Stimulated activated CD4-positive, alpha-beta T cell treated with anti-CD3 and anti-CD28 coated beads, TNF-alpha, amount 100 ng/mL, for 48 hours (primary cell): ENCODE results near the gene RPS4Y1.
"Not testable (repeated sequence)": the region's sequence is repeated elsewhere in the genome, so short reads cannot be mapped to it uniquely, and the experiment has no call there.

Experiments
- DNase-seq, 3 donors: peaks; one replicate each; pipeline ENCODE4 v3.0.0-alpha.2; 2020; ENCODE audit warnings: low read depth in 3 of 3

The RPS4Y1 gene

GRCh38 chrY:2841471-2841893, at the start of gene RPS4Y1:
Gene RPS4Y1, plus strand, starts transcription at chrY:2841602. Its CDS starts 23 bp downstream, at chrY:2841625.
- DNase-seq = peak in 2 of 3 donors; percentile 1 to 14

- DNase-seq = no peak
Observed at GRCh38 chrY:2796977-2797523, 44.4 kb upstream of the RPS4Y1 start.

- no peak for DNase-seq
Observed at GRCh38 chrY:2797991-2798390, 43.4 kb upstream of the RPS4Y1 start.

- no peak for DNase-seq
Observed at GRCh38 chrY:2800246-2800645, 41.2 kb upstream of the RPS4Y1 start.

- not testable (repeated sequence) for DNase-seq
Observed at GRCh38 chrY:2817146-2817896, 24.1 kb upstream of the RPS4Y1 start.

- DNase-seq = no peak
Observed at GRCh38 chrY:2824471-2824870, 16.9 kb upstream of the RPS4Y1 start.

GRCh38 chrY:2828497-2828896, 12.9 kb upstream of the RPS4Y1 start:
- DNase-seq = no peak

- DNase-seq = no peak
Observed at GRCh38 chrY:2835230-2835629, 6.2 kb upstream of the RPS4Y1 start.

GRCh38 chrY:2837078-2837477, 4.3 kb upstream of the RPS4Y1 start:
- no peak for DNase-seq

GRCh38 chrY:2837932-2838331, 3.5 kb upstream of the RPS4Y1 start:
- DNase-seq = no peak

- no peak for DNase-seq
Observed at GRCh38 chrY:2846791-2847190, 5.4 kb downstream of the RPS4Y1 start.

GRCh38 chrY:2848384-2848783, 7.0 kb downstream of the RPS4Y1 start:
- DNase-seq = no peak

- DNase-seq = no peak
Observed at GRCh38 chrY:2849368-2849767, 8.0 kb downstream of the RPS4Y1 start.

GRCh38 chrY:2854145-2854774, 12.9 kb downstream of the RPS4Y1 start:
- DNase-seq = no peak

GRCh38 chrY:2857068-2857467, 15.7 kb downstream of the RPS4Y1 start:
- no peak for DNase-seq

GRCh38 chrY:2857686-2858085, 16.3 kb downstream of the RPS4Y1 start:
- no peak for DNase-seq

- no peak for DNase-seq
Observed at GRCh38 chrY:2859782-2860181, 18.4 kb downstream of the RPS4Y1 start.

GRCh38 chrY:2860511-2860910, 19.1 kb downstream of the RPS4Y1 start:
- DNase-seq = no peak

GRCh38 chrY:2866581-2866980, 25.2 kb downstream of the RPS4Y1 start:
- DNase-seq = no peak

GRCh38 chrY:2867469-2867868, 26.1 kb downstream of the RPS4Y1 start:
- DNase-seq = no peak

GRCh38 chrY:2868035-2868607, 26.7 kb downstream of the RPS4Y1 start:
- DNase-seq = no peak

GRCh38 chrY:2872234-2872633, 30.8 kb downstream of the RPS4Y1 start:
- not testable (repeated sequence) for DNase-seq

GRCh38 chrY:2874211-2874610, 32.8 kb downstream of the RPS4Y1 start:
- no peak for DNase-seq
